ENCODE results near the gene BIRC2. TPM values are rescaled to one million over a fixed set of nuclear protein-coding genes. Genes with fewer than 3 reads are reported as not detected.

The BIRC2 gene
- total RNA-seq, 1 donor from 2014 or later, result 52.1 TPM

GRCh38 chr11:102341844-102342318 lies 5.1 kb upstream of the BIRC2 start:
- Histone ChIP-seq H3K27ac (no peak overlapping the region), H3K4me3 (no peak overlapping the region), H3K36me3 (no peaks in the 10 kb centered on the region), H3K4me1 (peaks cover 9% of the 10 kb centered on the region), H3K9me3 (no peaks in the 10 kb centered on the region), H3K27me3 (no peaks in the 10 kb centered on the region)
- intact Hi-C loops (cut with DNase I), result loop anchor here (5.0 to 10.0 kb wide), 2 partner anchors 47 to 155 kb away; no protein-coding TSS in a partner anchor
- peak in 1 of 3 experiments; percentile 75 for TF ChIP-seq CTCF (IDR thresholded peaks at IDR 0.05)
- TF ChIP-seq POLR2A (IDR thresholded peaks at IDR 0.05), result no peak
- TF ChIP-seq POLR2AphosphoS5 (IDR thresholded peaks at IDR 0.05; ENCODE audit: insufficient read depth in 1 of 2, low read depth in 1 of 2), result peak in 1 of 2 donors; percentile 45
- DNase-seq (ENCODE audit: extremely low spot score in 2 of 2), result no peak

GRCh38 chr11:102343809-102344208 lies 3.2 kb upstream of the BIRC2 start:
- no peak overlapping the region for H3K4me3 ChIP-seq
- no peak for TF ChIP-seq CTCF (IDR thresholded peaks at IDR 0.05)
- TF ChIP-seq POLR2A (IDR thresholded peaks at IDR 0.05), result no peak
- TF ChIP-seq POLR2AphosphoS5 (IDR thresholded peaks at IDR 0.05; ENCODE audit: insufficient read depth in 1 of 2, low read depth in 1 of 2), result no peak
- no peaks in the 10 kb centered on the region for H3K27me3 ChIP-seq
- H3K9me3 ChIP-seq, result no peaks in the 10 kb centered on the region
- intact Hi-C loops (cut with DNase I), result loop anchor here (5.0 to 10.0 kb wide), 2 partner anchors 49 to 153 kb away; no protein-coding TSS in a partner anchor
- H3K36me3 ChIP-seq, result no peaks in the 10 kb centered on the region
- DNase-seq (ENCODE audit: extremely low spot score in 2 of 2), result no peak
- H3K27ac ChIP-seq, result no peak overlapping the region
- H3K4me1 ChIP-seq, result peaks cover 17% of the 10 kb centered on the region

GRCh38 chr11:102345904-102346303 lies 1.1 kb upstream of the BIRC2 start:
- intact Hi-C loops (cut with DNase I), result loop anchor here (5.0 to 10.0 kb wide), 2 partner anchors 51 to 106 kb away; partner anchors contain the start of gene TMEM123

GRCh38 chr11:102346456-102346747 lies 612 bp upstream of the BIRC2 start:
- DNase-seq (ENCODE audit: extremely low spot score in 2 of 2), result no peak
- H3K36me3 ChIP-seq, result peaks cover 3 to 7% of the 10 kb centered on the region in 2 donors
- peaks cover 37% of the 10 kb centered on the region for H3K4me1 ChIP-seq
- H3K27ac ChIP-seq, result peak overlapping the region; percentile 98
- intact Hi-C loops (cut with DNase I), result loop anchor here (5.0 to 10.0 kb wide), 2 partner anchors 52 to 106 kb away; partner anchors contain the start of gene TMEM123
- TF ChIP-seq CTCF (IDR thresholded peaks at IDR 0.05), result no peak
- TF ChIP-seq POLR2A (IDR thresholded peaks at IDR 0.05), result no peak
- TF ChIP-seq POLR2AphosphoS5 (IDR thresholded peaks at IDR 0.05; ENCODE audit: insufficient read depth in 1 of 2, low read depth in 1 of 2), result no peak
- H3K27me3 ChIP-seq, result no peaks in the 10 kb centered on the region
- H3K9me3 ChIP-seq, result no peaks in the 10 kb centered on the region
- peak overlapping the region; percentile 72 to 83 for H3K4me3 ChIP-seq

More at GRCh38 chr11:102345904-102346303, 1.1 kb upstream of the BIRC2 start:
- peaks cover 2 to 7% of the 10 kb centered on the region in 2 donors for H3K36me3 ChIP-seq
- peak overlapping the region; percentile 72 to 83 for H3K4me3 ChIP-seq
- TF ChIP-seq POLR2A (IDR thresholded peaks at IDR 0.05), result no peak
- TF ChIP-seq CTCF (IDR thresholded peaks at IDR 0.05), result no peak
- no peak for TF ChIP-seq POLR2AphosphoS5 (IDR thresholded peaks at IDR 0.05; ENCODE audit: insufficient read depth in 1 of 2, low read depth in 1 of 2)
- no peaks in the 10 kb centered on the region for H3K9me3 ChIP-seq
- H3K4me1 ChIP-seq, result peaks cover 37% of the 10 kb centered on the region
- peak overlapping the region; percentile 98 for H3K27ac ChIP-seq
- DNase-seq (ENCODE audit: extremely low spot score in 2 of 2), result no peak
- no peaks in the 10 kb centered on the region for H3K27me3 ChIP-seq
